OCI-M1 (cell line): ENCODE results near the gene EXOC6B.

Source experiments
- DNase-seq: peaks from one replicate; lab custom pipeline; 2025; lab: John Stamatoyannopoulos, UW

Gene EXOC6B

DNA sequence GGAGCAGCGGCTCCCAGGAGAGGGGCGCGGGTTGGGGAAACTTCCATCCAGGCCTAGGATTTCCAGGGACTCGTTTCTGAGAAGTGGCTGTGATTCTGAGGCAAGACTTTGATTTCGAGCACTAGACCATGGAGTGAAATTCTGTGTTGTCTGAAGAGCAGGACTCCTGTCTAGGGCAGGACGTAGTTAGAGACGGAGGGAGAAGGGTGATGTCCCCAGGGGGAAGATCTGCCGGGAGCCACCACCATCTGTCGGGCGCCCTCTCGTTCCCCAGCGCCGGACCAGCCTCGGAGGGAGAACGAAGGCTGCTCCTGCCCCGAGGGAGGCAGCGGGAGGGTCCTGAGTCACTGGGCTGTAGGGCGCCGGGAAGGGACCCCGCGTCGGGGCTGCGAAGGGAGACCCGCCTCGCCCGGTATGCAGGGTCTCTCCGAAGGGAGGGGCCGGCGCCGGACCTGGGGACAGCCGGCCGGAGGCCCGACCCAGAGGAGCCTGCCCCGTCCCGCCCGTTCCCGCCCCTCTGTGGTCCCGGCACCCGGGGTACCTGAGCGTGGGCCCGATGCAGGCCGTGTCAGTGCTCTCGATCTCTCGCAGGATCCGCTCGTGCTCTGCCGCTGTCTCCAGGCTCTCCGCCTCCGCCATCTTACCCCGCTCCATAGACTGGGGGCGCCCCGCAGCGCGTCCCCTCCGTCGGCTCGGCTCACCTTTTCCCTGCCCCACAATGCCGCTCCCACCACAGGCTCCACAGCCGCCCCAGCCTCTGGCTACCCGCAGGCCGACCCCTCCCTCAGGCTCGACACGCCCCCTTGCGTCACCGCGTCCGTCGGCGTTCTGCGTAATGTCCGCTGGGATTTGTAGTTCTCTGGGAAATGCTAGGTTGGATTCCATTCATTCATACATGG lies at the start of gene EXOC6B:
Gene EXOC6B, minus strand, starts transcription at position 777 of the 899 bp plus-strand sequence.
- DNase-seq, result peak; percentile 80

DNA sequence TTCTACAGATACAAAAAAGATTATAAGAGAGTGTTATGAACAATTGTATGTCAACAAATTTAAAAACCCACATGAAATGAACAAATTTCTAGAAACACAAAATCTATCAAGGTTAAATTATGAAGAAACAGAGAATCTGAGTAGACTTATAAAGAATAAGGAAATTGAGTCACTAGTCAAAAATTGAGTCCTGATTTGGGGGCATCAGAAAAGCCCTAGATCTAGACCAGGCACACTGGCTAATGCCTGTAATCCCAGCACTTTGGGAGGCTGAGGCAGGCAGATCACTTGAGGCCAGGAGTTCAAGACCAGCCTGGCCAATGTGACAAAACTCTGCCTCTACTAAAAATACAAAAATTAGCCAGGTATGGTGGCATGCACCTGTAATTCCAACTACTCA lies 46.0 kb upstream of the EXOC6B start:
- no peak for DNase-seq

GRCh38 chr2:72871060-72871459 lies 45.2 kb upstream of the EXOC6B start:
- DNase-seq, result no peak

DNA sequence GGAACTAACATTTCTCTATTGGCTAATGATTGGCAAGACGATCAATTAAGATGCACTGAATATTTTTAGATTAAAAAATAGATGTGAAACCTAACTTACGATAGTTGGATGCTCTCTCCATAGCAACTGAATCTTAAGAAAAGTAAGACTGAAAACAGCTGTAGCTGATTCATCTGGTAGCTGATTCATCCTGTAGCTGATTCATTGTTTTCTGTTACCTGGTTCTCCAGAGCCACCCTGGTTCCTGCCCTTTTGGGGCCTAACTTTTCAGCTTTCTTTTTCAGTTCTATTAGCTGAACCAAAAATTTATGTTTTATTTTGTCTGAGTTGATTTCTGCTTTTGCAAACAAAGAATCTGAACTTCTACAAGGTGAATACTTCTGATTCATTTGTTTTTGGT lies 38.7 kb upstream of the EXOC6B start:
- no peak for DNase-seq

DNA sequence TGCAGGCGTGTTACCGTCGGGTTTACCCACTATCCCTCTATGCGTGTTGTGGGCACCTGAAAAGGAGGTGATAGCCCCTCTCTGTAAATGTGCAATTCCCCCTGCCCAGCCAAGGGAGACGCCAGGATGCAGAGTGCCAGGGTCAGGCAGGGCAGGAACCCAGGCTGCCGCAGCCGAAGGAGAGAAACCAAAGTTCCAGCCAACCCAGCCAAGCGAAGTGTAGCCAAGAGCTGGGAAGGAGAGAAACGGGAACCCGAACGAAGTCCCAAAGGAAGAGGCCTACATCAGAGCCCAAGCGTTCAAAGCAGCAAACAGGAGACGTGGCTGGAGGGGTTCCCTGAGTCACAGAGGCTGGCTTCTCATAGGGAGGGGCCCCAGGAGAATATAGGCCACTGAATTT lies 37.2 kb upstream of the EXOC6B start:
- DNase-seq, result no peak

- DNase-seq, result peak; percentile 85
Observed at GRCh38 chr2:72862239-72862988, 36.6 kb upstream of the EXOC6B start.

- DNase-seq, result peak; percentile 56
Observed at GRCh38 chr2:72859831-72860262, 34.0 kb upstream of the EXOC6B start.

GRCh38 chr2:72851333-72851732 lies 25.5 kb upstream of the EXOC6B start:
- DNase-seq, result no peak

- no peak for DNase-seq
Observed at GRCh38 chr2:72849138-72849462, 23.3 kb upstream of the EXOC6B start.

DNA sequence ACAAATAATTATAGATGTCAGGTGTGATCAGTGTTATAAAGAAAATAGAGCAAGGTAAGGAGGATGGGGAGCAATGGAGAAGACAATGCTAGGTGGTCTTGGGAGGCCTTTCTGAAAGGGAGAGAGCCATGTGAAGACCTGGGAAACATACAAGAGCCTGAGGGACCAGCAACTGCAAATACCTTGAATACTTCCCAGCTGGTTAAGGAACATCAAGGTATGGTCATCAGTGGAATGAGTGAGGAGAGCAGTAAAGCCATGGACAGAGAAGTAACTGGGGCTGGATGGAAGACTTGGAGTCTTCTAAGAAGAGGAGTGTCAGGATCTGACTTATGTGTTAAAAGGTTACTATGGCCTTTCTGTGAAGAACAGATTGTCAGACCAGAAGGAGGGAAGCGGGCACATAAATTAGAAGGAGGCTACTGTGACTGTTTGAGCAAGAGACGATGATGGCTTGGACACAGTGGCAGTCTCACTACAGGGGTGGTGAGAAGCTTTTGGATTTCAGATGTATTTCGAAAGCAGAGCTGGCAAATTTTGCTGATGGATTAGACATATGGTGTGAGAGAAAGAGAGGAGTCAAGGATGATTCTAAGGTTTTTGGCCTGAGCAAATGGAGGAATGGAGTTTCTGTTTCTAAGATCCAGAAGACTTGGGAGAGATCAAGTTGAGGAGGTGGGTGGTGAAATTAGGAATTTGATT lies 22.8 kb upstream of the EXOC6B start:
- DNase-seq, result no peak

- DNase-seq, result no peak
Observed at GRCh38 chr2:72847534-72848315, 21.9 kb upstream of the EXOC6B start.

- no peak for DNase-seq
Observed at GRCh38 chr2:72846171-72847095, 20.6 kb upstream of the EXOC6B start.

- no peak for DNase-seq
Observed at GRCh38 chr2:72843301-72843700, 17.5 kb upstream of the EXOC6B start.

GRCh38 chr2:72841462-72842125 lies 15.8 kb upstream of the EXOC6B start:
- DNase-seq, result no peak

DNA sequence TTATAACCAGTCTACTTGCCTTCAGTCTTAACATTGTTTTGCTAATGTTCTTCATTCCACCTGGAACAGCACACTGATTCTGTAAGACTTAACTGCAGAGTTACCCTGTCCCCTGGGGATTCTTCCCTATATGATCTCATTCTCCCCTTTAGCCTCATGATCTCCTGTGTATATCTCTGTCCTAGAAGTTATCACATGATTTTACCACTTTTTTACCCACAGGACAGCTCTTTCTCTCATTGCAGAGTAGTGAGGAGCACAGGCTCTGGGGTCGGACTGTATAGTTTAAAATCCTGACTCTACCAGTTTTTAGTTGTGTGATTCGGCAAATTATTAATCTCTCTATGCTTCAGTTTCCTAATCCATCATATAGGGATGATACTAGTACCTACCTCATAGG lies 14.2 kb upstream of the EXOC6B start:
- DNase-seq, result no peak

DNA sequence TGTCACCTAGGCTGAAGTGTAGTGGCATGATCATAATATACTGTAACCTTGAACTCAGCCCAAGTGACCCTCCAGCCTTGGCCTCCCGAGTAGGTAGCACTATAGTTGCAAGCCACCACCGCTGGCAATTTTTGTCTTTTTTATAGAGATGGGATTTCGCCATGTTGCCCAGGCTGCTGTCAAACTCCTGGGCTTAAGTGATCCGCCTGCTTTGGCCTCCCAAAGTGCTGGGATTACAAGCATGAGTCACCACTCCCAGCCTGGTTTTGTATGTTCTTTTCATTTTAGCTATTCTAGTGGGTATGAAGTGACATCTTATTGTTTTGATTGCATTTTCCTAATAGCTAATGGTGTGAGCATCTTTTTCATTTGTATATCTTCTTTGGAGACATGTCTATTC lies 11.3 kb upstream of the EXOC6B start:
- no peak for DNase-seq

DNA sequence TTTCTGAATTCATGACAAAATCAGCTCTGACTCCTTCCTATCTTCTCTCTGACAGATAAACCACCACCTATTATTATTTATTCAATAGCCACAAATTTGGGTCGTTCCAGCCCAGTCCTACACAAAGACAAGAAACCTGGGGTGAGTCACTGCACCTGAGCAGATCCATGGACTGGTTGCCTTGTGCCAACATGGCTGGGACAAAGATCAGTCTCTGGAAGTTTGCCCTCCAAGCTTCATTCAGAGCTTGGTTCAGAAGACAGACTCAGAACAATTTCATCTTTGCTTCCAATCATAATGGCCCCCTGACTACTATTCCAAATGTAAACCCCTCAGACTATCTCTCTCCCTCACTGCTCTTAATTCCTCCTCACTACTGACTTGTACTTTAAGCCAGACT lies 9.6 kb upstream of the EXOC6B start:
- DNase-seq, result no peak

DNA sequence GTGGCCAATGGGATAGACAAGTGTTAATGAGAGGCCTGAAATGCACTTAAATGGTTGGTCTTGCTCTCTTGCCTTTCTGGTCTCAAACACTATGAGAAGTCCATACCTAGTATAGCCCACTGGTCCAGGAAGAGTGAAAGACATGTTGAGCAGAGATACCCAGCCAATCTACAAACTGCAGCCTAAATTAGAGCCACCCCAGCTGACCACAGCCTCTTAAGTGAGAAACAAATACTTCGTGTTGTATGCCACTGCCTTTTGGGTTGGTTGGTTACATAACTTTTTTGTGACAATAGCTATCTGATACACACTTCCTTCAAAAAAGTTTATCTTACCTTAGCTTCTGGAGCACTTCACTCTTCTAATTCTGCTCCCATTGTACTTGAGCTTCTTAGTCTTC lies 8.8 kb upstream of the EXOC6B start:
- DNase-seq, result peak; percentile 35

- DNase-seq, result peak; percentile 0
Observed at GRCh38 chr2:72833084-72833714, 7.4 kb upstream of the EXOC6B start.

DNA sequence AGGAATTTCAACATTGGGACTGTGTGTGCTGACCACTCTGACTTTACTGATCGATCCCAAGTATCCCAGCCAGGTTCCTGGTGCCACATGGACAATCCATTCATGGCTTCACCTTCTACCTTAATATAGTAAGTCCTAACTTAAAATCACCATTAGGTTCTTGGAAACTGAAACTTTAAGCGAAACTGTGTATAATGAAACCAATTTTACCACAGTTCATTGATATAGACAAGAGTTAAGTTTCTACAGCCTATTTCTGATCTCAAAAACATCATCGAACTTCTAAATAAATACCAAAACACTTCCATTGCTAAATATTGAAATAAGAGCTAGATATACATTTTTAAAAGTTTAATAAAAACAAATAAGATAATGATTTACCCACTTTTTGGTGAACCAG lies 4.4 kb upstream of the EXOC6B start:
- DNase-seq, result no peak
